Neural progenitor cell (in vitro differentiated cells): Measurements from ENCODE around the gene RHCE.
"Not testable (repeated sequence)": the region's sequence is repeated elsewhere in the genome, so short reads cannot be mapped to it uniquely, and the experiment has no call there.

Experiments used
- EZH2 ChIP-seq: fragments of 200-600 bp; sonication (generic); IDR thresholded peaks from 2 replicates; pipeline ENCODE4 v1.6.1; 2017; ENCODE audit warnings: antibody characterized with exemption, mild to moderate bottlenecking, moderate library complexity
- EZH2phosphoT487 ChIP-seq: fragments of 200-600 bp; sonication (generic); IDR thresholded peaks from 2 replicates; pipeline ENCODE4 v1.6.1; 2017; ENCODE audit warnings: antibody characterized with exemption
- TF ChIP-seq, protein P1 (sequence below): fragments of 200-600 bp; sonication (generic); IDR thresholded peaks from 2 replicates; pipeline ENCODE4 v1.5.1; 2017; ENCODE audit warnings: antibody characterized with exemption, mild to moderate bottlenecking

DNA sequence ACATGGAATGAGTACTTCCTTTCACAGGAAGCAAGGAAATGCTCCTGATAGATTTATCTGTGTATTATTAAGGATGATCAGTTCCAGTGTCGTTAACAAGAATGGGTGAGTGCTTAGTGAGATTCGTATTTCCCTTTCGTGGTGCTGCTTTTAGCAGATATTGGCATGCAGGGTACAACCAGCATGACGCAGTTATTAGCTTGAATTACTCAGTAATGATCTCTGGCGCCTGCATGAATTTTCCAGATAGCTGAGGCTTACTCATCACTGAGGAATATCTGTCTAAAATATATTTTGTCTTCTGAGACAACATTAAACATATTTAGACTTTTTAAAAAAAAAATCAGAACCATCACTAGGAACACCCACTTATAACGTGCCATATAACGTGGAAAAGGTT is 48.9 kb downstream of the RHCE start:
- TF ChIP-seq, protein P1, sequence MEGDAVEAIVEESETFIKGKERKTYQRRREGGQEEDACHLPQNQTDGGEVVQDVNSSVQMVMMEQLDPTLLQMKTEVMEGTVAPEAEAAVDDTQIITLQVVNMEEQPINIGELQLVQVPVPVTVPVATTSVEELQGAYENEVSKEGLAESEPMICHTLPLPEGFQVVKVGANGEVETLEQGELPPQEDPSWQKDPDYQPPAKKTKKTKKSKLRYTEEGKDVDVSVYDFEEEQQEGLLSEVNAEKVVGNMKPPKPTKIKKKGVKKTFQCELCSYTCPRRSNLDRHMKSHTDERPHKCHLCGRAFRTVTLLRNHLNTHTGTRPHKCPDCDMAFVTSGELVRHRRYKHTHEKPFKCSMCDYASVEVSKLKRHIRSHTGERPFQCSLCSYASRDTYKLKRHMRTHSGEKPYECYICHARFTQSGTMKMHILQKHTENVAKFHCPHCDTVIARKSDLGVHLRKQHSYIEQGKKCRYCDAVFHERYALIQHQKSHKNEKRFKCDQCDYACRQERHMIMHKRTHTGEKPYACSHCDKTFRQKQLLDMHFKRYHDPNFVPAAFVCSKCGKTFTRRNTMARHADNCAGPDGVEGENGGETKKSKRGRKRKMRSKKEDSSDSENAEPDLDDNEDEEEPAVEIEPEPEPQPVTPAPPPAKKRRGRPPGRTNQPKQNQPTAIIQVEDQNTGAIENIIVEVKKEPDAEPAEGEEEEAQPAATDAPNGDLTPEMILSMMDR, result not testable (repeated sequence)
- TF ChIP-seq EZH2, EZH2phosphoT487: not testable (repeated sequence)
